ENCODE data around the gene BTBD16.
A peak's percentile ranks its signal among the peaks of the same experiment; 100 is the strongest.

BTBD16 gene

GRCh38 chr10:122287570-122287969 is 16.5 kb downstream of the BTBD16 start:
- H3K4me3 ChIP-seq (ENCODE audit: low read length): no peak overlapping the region
- no peak for DNase-seq (ENCODE audit: low read depth)
- no peak for TF ChIP-seq CTCF (IDR thresholded peaks at IDR 0.05; ENCODE audit: insufficient read depth, low read depth, low read length, missing control alignments)

- no peak for TF ChIP-seq CTCF (IDR thresholded peaks at IDR 0.05; ENCODE audit: insufficient read depth, low read depth, low read length, missing control alignments)
- DNase-seq (ENCODE audit: low read depth): no peak
- H3K4me3 ChIP-seq (ENCODE audit: low read length): no peak overlapping the region
Measured at GRCh38 chr10:122288262-122288661, 17.2 kb downstream of the BTBD16 start.

- H3K4me3 ChIP-seq (ENCODE audit: low read length): no peak overlapping the region
- no peak for DNase-seq (ENCODE audit: low read depth)
- no peak for TF ChIP-seq CTCF (IDR thresholded peaks at IDR 0.05; ENCODE audit: insufficient read depth, low read depth, low read length, missing control alignments)
Measured at GRCh38 chr10:122288917-122289316, 17.8 kb downstream of the BTBD16 start.

GRCh38 chr10:122290334-122290733 is 19.2 kb downstream of the BTBD16 start:
- TF ChIP-seq CTCF (IDR thresholded peaks at IDR 0.05; ENCODE audit: insufficient read depth, low read depth, low read length, missing control alignments): no peak
- H3K4me3 ChIP-seq (ENCODE audit: low read length): no peak overlapping the region
- peak; percentile 16 for DNase-seq (ENCODE audit: low read depth)

- no peak for DNase-seq (ENCODE audit: low read depth)
- TF ChIP-seq CTCF (IDR thresholded peaks at IDR 0.05; ENCODE audit: insufficient read depth, low read depth, low read length, missing control alignments): no peak
- no peak overlapping the region for H3K4me3 ChIP-seq (ENCODE audit: low read length)
Measured at GRCh38 chr10:122290833-122291532, 19.9 kb downstream of the BTBD16 start.

- no peak for TF ChIP-seq CTCF (IDR thresholded peaks at IDR 0.05; ENCODE audit: insufficient read depth, low read depth, low read length, missing control alignments)
- no peak overlapping the region for H3K4me3 ChIP-seq (ENCODE audit: low read length)
- DNase-seq (ENCODE audit: low read depth): no peak
Measured at GRCh38 chr10:122291739-122292138, 20.6 kb downstream of the BTBD16 start.

GRCh38 chr10:122292376-122292775 is 21.3 kb downstream of the BTBD16 start:
- DNase-seq (ENCODE audit: low read depth): no peak
- no peak for TF ChIP-seq CTCF (IDR thresholded peaks at IDR 0.05; ENCODE audit: insufficient read depth, low read depth, low read length, missing control alignments)
- H3K4me3 ChIP-seq (ENCODE audit: low read length): no peak overlapping the region
